ENCODE measurements around the gene KISS1.

The KISS1 gene

DNA sequence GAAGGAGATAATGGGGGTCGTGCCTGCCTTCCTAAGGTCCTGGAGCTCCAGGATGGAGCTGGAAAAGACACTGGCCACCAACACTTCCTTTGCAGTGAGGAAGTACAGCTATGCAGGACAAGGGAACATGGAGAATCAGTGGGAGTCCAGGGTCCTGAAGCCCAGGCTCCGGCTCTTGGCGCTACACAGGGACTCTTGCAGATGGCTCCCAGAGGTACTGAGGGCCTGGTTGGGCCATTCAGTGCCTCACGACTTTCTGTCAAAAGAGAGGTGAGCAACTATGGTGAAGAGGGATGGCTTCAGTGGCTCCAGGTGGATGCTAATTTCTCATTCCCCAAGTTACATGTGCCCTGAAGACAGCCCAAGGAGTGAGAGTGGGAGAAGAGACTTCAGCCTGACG, 42.6 kb downstream of the KISS1 start:
- no peak for DNase-seq

DNA sequence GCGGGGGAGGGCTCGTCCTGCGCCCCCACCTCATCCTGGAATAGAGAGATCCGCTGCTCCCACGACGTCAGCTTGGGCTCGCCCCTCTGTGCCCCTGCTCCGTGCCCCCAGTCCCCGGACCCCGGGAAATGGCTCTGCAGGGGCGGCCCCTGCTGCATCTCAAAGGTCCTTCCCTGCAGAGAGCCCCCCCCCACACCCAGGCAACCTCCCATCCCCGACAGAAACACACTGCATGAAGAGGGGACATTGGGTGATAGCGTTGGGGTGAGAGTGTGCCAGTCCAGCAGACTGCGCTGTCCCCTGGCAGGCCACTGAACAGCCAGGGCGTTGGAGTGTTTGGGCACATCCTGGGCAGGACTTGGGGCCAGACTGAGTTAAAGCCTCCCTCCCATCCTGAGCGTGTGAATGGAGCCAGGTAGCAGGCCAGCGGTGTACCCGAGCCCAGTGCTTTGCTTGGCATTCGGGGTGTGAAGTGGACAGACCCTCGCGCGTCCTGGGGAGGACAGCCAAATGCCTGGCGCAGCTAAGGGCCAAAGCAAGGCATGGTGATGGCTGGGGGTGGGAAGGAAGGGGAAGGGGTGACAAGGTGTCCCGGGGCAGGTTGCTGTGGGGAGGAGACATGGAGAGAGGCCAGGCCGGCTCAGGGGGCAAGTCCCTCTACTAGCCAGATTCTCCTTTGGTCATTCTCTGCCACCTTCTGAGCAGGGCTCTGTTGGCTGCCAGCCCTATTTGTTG, 43.8 kb downstream of the KISS1 start:
- no peak for DNase-seq

DNA sequence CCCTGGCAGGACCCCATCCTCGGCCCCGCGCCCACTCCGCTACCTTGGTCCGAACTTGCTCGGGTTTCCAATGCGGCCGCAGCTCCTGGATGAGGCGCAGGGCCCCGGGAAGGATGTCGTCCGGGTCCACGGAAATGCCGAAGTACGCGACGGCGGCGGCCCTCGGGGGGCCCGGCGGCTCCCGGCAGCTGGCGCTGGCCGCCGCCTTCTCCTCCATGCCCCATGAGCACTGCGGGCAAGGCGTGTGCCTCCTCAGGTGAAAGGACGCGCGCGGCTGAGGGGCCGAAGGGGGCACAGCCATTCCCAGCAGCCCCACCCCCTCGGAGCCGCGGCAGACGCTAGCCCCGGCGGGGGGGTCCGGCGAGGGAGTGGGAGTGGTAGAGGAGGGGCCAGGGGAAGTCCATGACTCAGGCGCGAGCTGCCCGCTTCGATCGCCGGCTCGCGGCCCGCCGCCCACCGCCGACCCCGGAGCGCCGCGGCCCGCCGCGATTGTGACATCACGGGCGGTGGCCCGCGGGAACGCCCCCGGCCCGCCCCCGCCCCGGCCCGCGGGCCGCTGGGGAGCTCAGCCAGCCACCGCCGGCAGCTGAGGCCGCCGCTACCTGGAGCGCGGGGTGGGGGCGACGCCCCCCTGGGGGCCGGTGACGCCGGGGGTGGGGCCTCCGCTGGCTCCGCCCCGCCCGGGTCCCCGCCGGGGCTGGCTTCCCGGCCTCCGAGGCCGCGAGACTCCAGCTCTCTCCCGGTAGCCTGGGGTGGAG, 44.6 kb downstream of the KISS1 start, which contains the start of gene ETNK2:
TSS of gene ETNK2 (minus strand) at position 493 of the 758 bp plus-strand sequence. CDS start at position 301, 192 bp downstream.
- peak; percentile 59 to 73 for DNase-seq

DNA sequence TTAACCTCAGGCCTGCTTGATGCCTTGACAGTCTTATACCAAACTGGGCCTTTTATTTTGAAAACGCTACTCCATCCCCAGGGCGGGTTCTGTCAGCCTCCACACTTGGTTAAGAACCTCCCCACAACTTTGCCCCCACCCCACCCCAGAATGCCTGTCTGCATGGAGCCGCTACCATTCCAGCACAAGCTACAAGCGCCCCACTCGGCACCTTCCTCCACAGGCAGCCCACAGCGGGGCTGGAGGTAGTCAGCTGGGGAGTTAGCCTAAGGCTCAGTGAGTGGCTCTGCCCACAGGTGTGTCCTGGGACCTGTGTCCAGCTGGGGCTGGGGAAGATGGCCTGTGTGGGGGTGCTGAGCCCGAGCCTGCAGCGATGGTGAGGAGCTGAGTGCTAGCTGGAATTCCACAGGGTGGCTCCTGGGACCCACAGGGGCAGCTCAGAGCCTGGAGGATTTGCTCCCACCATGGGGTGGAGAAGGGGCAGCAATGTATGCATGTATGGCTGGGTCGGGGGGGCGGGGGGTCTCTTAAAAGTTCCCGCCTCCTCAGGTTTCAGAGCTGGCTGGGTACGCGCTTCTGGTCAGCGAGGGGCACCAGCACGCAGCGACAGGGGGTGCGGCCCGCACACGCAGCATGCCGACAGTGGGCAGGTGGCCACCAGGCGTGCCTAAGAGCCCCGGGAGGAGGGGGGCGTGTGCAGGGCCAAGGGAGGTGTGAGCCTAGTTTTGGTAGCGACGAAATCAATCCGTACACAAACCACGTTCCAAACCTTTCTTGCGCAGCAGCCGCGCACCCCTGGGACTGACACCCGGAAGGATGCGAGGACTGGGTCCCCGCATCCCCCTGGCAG, 45.4 kb downstream of the KISS1 start:
- peak in 1 of 2 donors; percentile 10 for DNase-seq

DNA sequence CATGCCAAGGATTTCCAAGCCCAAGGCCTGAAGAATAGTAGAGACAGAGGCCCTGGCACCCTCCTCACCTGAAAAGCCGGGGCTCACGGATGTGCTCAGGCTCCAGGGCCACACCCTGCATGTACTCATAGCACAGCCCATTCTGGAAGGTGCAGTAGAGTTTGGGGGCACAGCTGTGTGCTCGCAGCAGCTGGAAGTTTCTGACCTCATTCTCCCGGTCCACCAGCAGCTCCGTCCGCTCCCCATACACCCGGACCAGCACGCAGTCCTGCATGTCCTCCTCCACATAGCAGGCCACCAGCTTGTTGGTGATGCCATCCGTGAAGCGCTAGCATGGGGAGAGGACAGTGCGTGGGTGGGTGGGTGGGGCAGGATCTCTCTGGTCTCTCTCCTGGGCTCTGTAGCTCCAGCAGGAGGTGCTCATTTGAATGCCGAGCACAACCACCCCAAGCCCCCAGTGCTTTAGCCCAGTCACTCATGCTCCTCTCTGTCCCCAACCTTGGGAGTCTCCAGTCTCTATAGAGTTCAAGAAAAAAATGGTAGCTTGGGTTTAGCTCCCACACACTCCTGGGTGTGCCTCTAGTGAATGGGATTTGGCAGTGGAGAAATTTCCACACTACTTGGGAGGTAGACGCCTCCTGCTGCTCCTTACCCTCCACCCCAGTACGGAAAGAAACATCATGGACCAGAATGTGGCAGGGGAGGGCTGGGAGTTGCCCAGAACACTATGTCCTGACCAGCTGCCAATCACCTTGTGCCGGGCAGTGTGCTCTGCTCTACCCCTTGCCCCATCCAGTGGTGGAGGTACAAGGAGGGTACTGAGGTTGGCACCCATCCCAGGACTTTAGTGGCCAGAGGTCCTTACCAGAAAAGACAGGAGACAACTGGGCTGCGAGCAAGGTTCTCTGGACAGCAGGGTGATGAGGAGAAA, 46.4 kb downstream of the KISS1 start:
- DNase-seq = no peak

DNA sequence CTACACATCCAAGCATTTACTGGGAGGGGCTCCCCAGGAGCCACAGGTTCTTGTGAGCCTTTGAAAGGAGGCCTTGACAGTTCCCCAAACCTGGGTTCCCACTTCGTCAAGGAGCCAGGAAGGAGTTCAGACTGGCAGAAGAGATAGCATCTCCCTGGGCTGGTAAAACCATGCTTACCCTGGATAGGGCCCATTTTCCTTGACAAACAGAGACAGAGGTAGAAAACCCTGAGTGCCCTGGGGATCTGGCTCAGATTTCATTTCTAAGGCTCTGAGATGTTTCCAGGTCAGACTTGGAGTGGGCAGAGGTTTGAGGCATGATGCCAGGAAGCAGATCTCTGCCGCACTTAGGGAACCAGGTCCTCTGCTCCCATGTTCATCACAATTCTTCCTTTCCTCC, 47.2 kb downstream of the KISS1 start:
- no peak for DNase-seq

DNA sequence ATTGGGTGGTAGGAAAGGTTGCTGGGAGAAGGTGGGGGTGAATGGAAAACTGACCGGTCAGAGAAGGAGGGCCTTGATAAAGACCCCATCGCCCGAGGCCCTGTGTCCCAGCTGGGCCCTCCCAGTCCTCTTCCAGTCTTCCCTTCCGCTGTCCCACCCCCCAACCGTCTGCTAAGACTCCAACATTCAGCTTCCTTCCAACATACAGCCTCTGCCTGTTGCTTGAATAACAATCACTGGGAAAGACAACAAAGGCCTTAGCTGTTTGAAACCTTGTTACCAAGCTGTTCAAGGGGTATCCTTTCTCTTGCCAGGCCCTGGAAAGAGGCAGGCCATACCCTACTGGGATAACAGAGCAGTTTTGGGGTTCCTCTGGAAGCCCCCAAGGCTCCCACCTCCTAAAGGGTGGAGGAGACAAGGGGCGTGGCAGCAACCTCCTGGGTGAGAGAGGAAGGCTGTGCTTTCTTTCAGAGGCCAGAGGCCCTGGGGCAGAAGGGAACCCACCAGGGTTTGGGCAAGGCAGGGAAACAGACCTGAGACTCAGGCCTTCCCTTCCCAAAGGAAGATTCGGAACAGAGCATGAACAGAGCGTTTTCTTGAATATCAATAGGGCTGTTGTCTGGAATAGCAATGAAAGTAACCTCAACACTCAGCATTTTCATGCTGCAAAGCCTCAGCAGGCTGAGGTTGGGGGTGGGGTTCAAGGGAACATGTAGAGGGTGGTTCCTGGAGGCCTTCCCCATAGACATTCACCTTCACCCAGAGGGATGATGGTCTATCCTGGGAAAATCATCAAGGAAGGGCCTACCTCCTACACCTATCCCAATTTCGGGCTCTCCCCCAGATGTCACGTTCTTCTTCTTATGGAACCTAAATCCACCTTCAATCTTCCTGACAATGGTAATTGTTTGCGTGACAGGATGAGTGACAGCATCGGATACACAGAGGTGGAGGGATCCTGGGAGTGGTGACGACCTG, 48.6 kb downstream of the KISS1 start:
- DNase-seq = no peak

DNA sequence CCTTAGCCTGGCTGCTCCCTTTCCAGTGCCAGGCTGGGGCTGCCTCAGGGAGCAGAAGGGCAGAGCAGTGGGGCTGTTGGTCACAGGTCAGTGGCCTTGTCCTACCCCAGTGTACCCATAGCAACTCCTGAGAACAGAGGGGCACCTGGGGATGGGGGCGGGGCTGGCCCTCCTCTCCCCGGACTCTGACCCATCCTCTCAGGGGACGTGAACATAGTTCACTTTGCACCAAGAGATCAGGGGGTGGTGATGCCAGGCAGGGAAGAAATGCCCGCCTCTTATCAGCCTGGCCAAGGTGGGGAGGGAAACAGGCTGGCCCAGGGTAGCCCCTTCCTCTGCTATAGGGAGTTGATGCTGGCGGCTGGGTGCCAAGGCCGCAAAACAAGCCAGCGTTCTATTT, 49.3 kb downstream of the KISS1 start:
- no peak for DNase-seq

DNA sequence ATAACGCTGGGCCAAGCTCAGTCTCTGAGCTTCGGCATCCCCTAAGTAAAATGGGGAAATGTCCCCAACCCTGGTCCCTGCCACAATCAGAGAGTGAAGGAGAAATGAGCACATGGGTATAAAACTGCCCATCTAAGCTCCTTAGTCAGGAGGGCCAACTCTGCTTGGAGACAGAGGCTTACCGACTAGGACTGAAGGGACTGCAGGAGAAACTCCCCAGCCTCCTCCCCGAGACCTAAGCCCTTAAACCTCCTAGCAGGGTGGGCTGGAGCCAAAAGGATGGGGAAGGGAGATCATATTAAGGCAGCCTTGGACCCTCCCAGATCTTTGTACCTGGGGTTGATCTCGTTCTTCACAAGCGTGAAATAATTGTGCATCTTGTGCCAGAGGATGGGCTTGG, 50.0 kb downstream of the KISS1 start:
- DNase-seq = no peak

DNA sequence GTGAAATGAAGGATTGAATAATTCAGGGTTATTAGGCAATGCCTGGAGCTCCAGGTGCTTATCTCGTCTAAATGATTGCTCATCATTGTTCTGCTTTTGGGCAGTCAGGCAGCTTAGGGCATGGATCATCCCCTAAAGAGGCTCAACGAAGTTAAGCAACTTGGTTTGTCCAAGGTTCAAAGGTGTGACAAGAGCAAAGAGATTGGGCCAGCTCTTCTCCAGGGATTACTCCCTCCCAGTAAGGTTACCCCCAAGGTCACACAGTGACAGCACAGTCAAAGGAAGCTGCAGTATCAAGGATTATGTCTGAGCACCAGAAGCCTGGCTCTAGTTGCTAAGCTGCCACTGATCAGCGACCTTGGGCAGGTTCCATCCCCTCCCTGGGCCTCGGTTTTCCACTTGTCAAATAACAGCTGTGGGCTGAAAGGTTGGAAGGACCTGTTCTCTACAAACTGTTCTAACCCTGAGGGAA, 51.2 kb downstream of the KISS1 start:
- DNase-seq = no peak

DNA sequence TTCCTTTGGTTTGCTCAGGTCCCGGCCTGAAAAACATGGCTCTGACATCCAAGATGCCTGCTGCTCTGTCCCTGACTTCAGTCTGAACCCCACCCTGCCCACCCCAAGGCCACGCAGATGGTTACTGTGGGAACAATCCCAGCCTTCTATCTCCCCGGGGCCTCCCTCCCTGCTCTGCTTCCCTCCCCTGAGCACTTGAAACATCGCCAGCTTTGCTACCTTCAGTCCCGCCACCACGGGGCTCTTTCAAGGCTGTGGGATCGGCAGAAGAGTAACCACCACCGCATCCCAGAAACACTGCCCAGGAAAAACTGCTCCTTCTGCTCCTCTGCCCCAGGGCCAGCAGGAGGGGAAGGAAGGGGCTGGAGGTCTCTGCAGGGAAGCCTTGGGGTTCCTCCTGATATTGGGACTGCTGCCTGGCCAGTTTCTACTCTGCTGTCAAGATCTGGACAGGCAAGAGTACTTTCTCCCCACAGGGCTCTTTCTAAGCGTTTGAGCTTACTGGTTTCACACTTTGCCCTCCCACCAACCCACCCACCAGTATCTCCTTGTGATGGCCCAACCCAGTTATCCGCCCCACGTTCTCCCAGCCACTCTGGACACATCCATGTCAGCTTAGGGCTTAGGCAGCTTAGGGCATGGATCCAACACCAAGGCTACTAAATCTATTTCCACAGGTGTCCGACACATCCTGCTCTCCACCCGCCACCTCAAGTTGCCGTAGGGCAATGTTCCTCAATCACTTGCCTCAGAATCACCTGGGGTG, 52.8 kb downstream of the KISS1 start:
- no peak for DNase-seq

DNA sequence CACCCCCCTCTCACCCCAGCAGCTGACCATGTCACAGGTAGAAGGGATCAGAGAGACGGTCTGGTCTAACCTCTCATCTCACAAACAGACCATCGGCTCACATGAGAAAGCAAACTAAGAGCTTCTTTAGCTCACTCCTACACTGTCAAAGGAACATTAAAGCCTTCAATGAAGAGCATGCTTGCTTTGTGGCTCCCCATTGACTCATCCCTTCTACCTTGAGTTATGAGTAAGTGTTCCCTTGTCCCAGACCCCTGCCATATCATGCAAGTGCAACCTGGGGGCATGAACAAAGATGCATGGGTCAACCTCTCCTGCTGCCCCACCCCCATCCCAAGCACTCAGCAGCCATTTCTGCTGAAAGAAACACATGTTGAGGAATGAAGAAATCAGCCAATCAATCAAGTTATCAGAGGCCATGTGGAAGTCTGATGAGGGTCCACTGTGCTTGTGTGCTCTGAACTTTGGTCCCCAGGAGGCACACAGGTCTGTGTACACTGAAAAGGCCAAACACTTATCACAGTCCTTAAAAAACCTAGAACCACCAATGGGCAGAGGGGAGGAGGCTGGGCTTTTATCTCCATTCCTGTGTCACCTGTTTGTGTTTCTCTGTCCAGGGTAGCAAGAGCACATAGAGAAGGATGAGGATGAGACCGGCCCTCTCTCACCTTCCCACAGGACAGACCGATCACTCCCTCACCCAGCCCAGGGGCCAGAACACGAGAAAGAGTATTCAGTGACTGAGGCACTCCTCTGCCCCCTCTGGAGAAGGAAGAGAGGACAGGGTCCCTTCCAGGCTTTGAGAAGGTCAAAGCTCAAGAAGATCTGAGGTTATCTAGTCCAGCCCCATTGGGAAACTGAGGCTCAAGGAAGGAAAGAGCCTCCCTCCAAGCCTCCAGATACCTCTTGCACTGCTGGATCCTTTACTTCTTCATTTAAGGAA, 54.0 kb downstream of the KISS1 start:
- no peak for DNase-seq

DNA sequence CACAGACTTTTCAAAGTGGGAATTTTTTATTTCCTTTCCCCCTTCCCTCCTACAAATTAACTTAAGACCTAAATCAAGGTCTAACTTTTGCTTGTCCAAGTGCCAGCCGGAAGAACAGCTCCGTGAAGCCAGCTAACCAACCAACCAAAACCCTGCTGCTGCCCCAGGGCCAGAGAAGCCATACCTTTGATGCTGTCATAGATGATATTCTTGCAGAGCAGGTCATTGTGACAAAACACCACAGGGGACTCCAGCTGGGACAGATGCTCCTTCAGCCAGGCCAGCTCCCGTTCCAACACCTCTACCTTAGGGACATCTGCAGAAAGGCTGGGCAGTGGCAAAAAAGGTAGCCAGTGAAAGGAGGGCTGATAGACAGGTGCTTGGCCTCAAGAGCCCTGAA, 55.2 kb downstream of the KISS1 start:
- no peak for DNase-seq

Measured in CD4-positive, alpha-beta T cell treated with Interferon alpha-2 for 1 hour (primary cell).